ENCODE data around the gene CASP10. TPM values are rescaled to one million over a fixed set of nuclear protein-coding genes. Genes with fewer than 3 reads are reported as not detected.

Gene CASP10, protein sequence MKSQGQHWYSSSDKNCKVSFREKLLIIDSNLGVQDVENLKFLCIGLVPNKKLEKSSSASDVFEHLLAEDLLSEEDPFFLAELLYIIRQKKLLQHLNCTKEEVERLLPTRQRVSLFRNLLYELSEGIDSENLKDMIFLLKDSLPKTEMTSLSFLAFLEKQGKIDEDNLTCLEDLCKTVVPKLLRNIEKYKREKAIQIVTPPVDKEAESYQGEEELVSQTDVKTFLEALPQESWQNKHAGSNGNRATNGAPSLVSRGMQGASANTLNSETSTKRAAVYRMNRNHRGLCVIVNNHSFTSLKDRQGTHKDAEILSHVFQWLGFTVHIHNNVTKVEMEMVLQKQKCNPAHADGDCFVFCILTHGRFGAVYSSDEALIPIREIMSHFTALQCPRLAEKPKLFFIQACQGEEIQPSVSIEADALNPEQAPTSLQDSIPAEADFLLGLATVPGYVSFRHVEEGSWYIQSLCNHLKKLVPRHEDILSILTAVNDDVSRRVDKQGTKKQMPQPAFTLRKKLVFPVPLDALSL
- 1.9 to 2.6 TPM (median 2.0 TPM) in 5 replicates for total RNA-seq (2022; extraction: Qiagen RNA extraction; ENCODE audit: low read depth)

DNA sequence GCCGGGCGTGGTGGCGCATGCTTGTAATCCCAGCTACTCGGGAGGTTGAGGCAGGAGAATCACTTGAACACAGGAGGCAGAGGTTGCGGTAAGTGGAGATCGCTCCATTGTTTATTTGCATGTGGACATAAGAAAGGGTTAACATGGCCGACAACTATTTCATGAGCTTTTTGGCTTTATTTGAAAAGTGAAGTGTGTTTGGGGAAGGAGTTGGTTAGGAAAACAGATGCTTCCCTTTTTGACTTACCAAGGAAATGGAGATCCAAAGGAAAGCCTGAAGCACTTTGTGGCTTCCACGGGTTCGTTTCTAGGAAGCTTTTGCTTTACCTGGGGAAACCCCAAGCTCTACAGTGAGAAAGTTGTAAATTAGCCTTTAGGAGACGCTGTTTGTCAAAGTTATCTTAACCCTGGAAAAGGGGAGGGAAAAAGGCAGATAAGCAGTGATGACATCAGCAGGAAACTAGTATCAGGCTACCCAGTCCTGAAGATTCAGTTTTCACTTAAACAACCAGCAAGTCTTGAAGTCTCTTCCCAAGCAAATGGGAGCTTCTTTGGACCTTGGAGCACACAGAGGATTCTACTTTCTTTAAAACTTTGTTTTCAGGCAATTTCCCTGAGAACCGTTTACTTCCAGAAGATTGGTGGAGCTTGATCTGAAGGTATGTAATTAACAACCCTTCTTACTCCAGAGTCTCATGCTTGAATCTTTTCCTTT, at the start of gene CASP10:
CASP10 (plus strand) TSS at position 492 of the 715 bp plus-strand sequence. CDS start 2,637 bp downstream, outside the sequence.

DNA sequence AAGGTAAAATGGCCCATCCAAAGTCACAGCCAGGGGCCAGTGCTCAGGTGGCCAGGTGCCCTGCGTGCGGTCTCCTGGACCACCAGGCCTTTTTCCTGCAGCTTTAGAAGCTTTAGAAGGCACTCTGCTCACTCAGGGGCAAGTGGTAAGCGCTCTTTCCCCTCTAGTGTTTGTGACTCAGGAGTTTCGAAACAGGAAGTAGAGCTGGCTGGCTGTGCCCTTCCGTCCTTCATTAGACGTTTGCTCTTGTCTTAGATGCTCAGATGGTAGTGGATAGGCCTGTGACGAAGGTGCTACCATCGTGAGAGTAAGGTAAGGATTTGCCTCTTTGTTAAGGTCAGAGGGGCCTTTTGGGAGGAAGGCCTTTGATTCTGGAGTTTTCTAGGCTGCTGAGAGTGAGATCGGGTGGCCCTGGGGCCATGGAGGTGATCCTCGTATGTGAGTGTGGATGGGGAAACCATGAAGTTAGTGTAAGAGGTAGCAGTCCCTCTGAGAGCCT, 77.4 kb downstream of the CASP10 start, which contains the start of gene CASP8:
CASP8 (plus strand) TSS at position 235 of the 499 bp plus-strand sequence. CDS start 5,951 bp downstream, outside the sequence.

Other genes with a start within 250 kb of the CASP10 start
- gene ORC2, start 219.5 kb upstream of the CASP10 start, total RNA-seq (2022; extraction: Qiagen RNA extraction; ENCODE audit: low read depth) = 11.2 to 18.8 TPM (median 13.5 TPM) in 5 replicates
- 2.4 to 5.0 TPM (median 4.2 TPM) in 5 replicates for gene HYCC2, start 111.5 kb upstream of the CASP10 start, total RNA-seq (2022; extraction: Qiagen RNA extraction; ENCODE audit: low read depth)
- gene NDUFB3, start 111.1 kb upstream of the CASP10 start, total RNA-seq (2022; extraction: Qiagen RNA extraction; ENCODE audit: low read depth) = 124 to 169 TPM (median 144 TPM) in 5 replicates
- gene CFLAR, start 67.0 kb upstream of the CASP10 start, total RNA-seq (2022; extraction: Qiagen RNA extraction; ENCODE audit: low read depth) = 87.6 to 118 TPM (median 96.2 TPM) in 5 replicates
- 30.1 to 35.6 TPM (median 33.4 TPM) in 5 replicates for gene CASP8, start 77.4 kb downstream of the CASP10 start, total RNA-seq (2022; extraction: Qiagen RNA extraction; ENCODE audit: low read depth)
- gene FLACC1, start 174.2 kb downstream of the CASP10 start, total RNA-seq (2022; extraction: Qiagen RNA extraction; ENCODE audit: low read depth) = 0.19 to 0.22 TPM in 2 of 5 replicates, not detected in the others